ENCODE measurements around the gene MEIOSIN. TPM values are rescaled to one million over a fixed set of nuclear protein-coding genes. Genes with fewer than 3 reads are reported as not detected.

The MEIOSIN gene
- total and polyA plus RNA-seq, 2 of the 13 experiments (the other 11 are each of a cell fraction or from before 2014, with no cell fraction given) = not detected

- TF ChIP-seq AFF4 (CRISPR knock-in tag; IDR thresholded peaks at IDR 0.05) (no peak), ZMYM3 (CRISPR knock-in tag; IDR thresholded peaks at IDR 0.05) (no peak), ZNF205 (CRISPR knock-in tag; IDR thresholded peaks at IDR 0.05) (no peak), ZNF747 (CRISPR knock-in tag; IDR thresholded peaks at IDR 0.05; ENCODE audit: borderline replicate concordance) (no peak), HNRNPH1 (optimal IDR thresholded peaks at IDR 0.05; ENCODE audit: low read depth, low read length) (no peak), ZNF326 (CRISPR knock-in tag; IDR thresholded peaks at IDR 0.05; ENCODE audit: borderline replicate concordance) (no peak), ZFP82 (CRISPR knock-in tag; IDR thresholded peaks at IDR 0.05; ENCODE audit: borderline replicate concordance) (no peak), ZNF441 (CRISPR knock-in tag; IDR thresholded peaks at IDR 0.05; ENCODE audit: borderline replicate concordance) (no peak)
- TF ChIP-seq, protein P1, sequence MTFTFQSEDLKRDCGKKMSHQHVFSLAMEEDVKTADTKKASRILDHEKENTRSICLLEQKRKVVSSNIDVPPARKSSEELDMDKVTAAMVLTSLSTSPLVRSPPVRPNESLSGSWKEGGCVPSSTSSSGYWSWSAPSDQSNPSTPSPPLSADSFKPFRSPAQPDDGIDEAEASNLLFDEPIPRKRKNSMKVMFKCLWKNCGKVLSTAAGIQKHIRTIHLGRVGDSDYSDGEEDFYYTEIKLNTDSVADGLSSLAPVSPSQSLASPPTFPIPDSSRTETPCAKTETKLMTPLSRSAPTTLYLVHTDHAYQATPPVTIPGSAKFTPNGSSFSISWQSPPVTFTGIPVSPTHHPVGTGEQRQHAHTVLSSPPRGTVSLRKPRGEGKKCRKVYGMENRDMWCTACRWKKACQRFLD (CRISPR knock-in tag; IDR thresholded peaks at IDR 0.05; ENCODE audit: borderline replicate concordance) = no peak
- TF ChIP-seq, protein P2, sequence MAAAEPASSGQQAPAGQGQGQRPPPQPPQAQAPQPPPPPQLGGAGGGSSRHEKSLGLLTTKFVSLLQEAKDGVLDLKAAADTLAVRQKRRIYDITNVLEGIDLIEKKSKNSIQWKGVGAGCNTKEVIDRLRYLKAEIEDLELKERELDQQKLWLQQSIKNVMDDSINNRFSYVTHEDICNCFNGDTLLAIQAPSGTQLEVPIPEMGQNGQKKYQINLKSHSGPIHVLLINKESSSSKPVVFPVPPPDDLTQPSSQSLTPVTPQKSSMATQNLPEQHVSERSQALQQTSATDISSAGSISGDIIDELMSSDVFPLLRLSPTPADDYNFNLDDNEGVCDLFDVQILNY (CRISPR knock-in tag; conservative IDR thresholded peaks at IDR 0.05) = no peak
Measured at GRCh38 chr19:45745606-45746005, 12.4 kb downstream of the MEIOSIN start (continued).

All from HepG2 (cell line).